Activated CD4-positive, CD25-positive, alpha-beta regulatory T cell treated with anti-CD3 and anti-CD28 coated beads, Interleukin-2, amount 50 U/mL, for 16 hours (primary cell): ENCODE data around the gene SLC12A5.
A peak's percentile ranks its signal among the peaks of the same experiment; 100 is the strongest.
"Not testable (repeated sequence)": the region's sequence is repeated elsewhere in the genome, so short reads cannot be mapped to it uniquely, and the experiment has no call there.

Source experiments
- DNase-seq: peaks from one replicate; pipeline ENCODE4 v3.0.0-alpha.2; 2020; ENCODE audit warnings: low read depth, low spot score

Gene SLC12A5

DNA sequence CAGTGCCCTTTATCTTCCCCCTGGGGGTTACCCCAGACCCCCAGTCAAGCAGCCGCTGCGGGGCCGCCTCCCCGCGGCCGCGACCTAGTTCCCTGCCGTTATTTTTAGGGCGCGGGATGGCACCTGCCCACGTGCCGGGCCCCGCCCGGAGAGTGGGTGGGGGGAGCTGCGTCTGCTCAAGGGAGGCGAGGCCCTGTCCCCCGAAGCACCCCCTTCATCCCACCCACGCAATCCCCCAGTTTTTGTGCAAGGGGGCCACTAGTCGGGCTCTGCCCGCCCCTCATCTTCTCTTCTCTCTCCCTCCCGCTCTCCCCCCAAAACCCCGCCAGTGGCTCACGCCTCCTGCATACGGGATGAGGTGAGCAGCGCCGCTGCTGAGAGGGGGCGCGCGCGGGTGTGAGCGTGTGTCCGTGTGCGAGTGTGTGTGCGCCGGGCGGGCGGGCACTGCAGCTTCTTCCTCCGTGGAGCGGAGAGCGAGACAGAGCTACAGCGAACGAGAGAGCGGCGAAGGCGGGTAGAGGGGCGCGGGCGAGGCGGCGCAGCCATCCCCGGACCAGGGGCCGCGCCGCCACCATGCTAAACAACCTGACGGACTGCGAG is at the start of gene SLC12A5:
Gene SLC12A5, plus strand, starts transcription at position 444 of the 600 bp plus-strand sequence. Its CDS starts 130 bp downstream, at position 574.
- DNase-seq: no peak

DNA sequence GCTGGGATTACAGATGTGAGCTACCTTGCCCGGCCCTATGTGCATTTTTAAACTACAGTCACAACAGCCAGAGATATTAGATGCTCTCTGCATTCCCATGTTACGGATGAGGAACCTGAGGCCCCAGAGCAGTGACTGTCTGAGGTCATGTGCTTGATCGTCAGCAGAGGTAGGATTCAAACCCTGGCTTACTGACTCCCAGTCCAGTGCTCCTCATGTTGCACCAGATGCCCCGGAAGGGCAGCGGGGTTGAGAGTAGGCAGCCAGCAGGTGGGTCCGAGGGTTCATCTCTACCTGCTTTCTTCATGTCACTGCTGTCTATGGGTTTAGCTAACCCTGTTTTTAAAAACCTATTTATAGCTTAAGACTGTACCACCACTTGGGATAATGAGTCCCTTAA is 47.8 kb upstream of the SLC12A5 start:
- no peak for DNase-seq

DNA sequence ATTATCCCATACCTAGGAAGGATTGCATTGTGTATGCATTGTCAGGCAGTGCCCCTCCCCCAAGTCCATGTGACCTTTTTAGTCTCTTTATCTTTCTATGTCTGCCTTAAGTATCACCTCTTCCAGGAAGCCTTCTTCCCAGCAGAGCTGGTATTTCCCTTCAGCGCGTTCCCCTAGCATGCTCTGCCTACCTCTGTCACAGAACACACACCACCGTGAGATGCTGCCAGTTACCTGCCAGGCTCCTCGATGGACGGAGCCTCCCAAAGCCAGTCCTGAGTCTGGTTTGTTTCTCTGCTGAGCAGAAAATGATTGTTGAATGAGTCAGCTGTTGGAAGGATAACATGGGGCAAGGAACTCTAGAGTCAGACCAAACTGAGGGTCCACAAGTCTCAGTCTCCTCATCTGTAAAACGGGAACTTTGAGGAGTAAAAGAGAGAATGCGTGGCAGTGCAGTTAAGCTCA is 45.7 kb upstream of the SLC12A5 start:
- DNase-seq: no peak

DNA sequence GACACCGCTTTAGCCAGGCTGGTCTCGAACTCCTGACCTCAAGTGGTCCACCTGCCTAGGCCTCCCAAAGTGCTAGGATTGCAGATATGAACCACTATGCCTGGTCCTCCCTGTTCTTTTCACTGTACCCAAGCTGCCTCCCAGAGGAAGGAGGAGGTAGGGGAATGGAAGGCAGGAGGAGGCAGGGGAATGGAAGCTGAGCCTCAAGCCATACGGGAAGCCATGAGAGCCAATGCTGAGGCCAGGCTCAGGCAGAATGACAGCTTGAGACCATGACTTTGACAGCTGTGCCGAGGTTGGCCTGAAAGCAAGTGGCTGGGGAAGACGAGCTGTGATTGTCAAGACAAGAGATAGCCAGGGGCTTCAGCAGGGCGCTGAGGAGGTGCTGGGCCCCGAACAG is 43.4 kb upstream of the SLC12A5 start:
- no peak for DNase-seq

DNA sequence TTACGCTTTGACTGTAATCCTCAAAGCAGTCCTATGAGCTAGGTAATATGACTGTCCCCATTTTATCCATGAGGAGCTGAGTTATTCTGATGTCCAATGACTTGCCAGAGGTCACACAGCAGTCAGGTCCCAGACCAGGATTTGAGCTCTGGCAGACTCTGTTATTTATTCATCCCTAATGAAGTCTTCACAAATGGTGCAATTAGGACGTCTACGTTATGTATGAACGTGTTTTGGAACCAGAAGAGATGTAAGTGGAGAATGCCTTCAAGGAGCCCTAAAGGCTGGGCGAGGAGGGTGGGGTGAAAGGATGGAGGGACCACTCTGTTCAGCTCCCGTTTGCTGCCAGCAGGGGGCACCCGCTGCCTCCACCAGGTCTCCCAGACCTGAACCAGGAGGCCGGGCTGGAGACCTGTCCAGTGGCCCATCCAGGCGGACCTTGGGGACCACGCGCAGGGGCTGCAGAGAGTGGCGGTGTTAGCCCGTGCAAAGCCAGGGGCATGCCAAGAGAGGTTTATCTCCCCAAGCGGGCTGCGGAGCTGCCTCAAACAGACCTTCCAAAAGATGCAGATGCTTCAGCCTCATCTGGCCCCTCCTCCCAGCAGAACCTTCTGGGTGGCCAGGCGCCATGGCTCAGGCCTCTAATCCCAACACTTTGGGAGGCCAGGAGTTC is 41.8 kb upstream of the SLC12A5 start:
- peak; percentile 56 for DNase-seq

DNA sequence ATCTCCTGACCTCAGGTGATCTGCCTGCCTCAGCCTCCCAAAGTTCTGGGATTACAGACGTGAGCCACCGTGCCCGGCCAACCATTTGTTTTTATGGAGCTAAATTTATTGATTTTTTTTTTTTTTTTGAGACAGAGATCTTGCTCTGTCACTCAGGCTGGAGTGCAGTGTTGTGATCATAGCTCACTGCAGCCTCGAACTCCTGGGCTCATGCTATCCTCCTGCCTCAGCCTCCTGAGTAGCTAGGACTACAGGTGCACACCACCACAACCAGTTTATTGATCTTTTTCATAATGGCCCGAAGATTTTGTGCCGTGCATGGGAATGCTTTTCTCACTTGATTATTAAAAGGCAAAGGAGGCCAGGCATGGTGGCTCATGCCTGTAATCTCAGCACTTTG is 40.2 kb upstream of the SLC12A5 start:
- DNase-seq: not testable (repeated sequence)

DNA sequence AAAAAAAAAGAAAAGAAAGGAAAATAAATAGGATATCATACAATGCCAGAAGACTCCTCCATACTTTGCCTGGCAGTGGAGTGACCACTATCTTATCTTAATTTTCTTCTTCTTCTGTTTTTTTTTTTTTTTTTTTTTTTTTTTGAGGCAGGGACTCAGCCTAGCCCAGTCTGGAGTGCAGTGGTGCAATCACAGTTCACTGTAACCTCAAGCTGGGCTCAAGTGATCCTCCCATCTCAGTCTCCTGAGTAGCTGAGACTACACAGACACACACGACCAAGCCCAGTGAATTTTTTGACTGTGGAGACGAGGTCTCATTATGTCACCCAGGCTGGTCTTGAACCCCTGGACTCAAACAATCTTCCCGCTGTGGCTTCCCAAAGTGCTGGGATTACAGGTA is 37.4 kb upstream of the SLC12A5 start:
- no peak for DNase-seq

DNA sequence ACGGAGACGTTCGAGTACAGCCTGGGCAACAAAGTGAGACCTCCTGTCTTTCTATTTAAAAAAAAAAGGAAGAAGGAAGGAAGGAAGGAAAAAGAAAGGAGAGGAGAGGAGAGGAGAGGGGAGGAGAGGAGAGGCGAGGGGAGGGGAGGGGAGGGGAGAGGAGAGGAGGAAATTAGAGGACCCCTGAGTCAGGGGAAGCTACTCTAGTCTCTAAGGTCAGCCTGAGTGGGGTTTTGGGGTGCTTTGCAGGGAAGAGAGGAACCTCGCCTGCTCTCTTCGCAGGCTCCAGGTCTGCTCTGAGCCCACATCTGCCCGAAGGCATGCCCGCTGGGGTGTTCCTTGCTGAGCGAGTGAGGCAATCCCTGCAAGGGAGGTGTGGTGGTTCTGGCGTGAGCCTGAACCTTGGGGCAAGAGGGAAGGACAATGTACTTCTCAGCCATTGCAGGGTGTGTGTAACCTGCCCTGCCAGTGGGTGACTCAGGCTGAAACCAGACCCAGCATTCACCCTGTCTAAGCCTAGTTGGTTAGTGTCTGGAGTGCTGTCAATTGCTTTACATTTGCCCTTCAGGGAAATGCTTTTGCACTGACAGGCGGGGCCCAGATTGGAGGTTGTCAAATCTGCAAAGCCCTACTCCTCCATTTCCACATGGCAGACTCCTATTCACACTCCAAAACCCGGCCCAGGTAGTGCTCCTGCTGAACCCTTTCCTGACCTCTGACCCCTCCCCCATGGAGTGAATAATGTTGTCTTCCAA is 35.6 kb upstream of the SLC12A5 start:
- no peak for DNase-seq

DNA sequence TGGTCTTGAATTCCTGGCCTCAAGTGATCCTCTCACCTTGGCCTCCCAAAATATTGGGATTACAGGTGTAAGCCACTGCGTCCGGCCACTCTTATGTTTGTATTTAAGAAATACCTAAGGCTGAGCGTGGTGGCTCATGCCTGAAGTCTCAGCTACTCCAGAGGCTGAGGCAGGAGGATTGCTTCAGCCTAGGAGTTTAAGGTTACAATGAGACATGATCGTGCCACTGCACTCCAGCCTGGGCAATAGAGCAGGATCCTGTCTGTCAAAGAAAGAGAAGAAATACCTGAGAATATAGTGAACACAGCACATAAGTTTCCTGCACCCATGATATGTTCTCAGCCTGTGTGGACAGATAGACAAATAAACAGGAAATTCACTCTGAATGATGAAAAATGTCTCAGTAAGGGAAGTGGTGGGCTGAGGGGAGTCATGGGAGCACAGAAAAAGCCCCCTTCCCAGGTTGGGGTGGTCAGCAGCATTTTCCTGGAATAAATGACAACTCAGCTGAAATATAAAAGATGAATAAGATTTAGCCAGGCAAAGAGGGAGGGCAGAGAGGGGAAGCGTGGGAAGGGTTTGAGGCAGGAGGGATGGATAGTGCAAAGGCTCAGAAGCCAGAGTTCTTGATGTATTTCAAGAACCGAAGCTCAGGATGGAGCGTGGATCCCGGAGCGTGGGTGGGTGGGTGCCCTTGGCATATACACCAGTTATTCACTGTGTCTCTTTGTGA is 34.1 kb upstream of the SLC12A5 start:
- no peak for DNase-seq

DNA sequence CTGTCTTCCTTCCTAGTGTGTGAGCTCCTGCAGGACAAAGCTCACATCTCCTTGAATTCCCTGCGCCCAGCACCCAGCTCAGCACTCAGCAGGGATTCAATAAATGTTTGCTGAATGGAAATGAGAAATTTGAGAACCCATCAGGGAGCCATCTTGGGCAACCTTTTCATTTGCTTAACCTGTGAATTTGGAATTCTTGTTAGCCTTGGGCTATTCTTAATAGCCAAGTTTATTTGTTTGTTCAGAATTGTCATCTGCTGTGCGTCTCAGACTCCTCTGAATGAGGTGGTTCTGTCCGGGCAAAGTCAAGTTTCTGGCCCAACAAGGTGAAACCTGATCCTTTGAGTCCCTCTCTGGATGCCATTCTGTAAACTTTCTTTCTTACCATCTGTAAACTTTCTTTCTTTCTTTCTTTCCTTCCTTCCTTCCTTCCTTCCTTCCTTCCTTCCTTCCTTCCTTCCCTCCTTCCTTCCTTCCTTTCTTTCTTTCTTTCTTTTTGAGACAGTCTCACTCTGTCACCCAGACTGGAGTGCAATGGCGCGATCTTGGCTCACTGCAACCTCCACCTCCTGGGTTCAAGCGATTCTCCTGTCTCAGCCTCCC is 33.4 kb upstream of the SLC12A5 start:
- DNase-seq: not testable (repeated sequence)

DNA sequence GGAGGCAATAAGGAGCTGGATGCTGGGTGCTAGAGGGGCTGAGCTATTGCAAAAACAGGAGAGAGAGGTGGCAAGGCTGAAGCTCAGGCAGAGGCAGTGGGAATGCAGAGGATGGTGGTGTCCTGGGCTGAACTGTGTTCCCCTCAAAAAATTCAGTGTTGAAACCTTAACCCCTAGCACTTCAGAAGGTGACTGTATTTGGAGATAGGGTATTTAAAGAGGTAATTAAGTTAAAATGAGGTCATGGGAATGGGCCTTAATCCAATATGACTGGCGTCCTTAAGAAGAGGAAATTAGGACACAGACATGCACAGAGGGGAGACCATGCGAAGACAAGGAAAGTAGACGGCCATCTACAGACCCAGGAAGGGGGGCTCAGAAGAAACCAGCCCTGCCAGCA is 31.8 kb upstream of the SLC12A5 start:
- DNase-seq: no peak

DNA sequence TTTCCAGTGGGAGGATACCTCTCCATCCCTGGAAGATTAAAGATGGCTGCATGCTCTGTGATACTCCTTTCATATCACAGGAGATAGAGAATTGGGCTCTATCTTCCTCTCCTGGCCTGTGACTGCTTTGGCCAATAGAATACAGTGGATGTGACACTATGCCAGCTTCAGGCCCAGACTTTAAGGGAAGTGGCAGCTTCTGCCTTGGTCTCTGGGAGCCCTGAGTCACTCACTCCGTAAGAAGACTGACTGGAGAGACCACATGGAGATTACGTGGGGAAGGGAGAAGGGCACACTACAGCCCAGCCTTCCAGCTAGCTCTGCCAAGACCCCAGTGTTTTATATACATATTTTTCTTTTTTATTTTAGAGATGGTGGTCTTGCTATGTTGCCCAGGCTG is 30.7 kb upstream of the SLC12A5 start:
- no peak for DNase-seq

DNA sequence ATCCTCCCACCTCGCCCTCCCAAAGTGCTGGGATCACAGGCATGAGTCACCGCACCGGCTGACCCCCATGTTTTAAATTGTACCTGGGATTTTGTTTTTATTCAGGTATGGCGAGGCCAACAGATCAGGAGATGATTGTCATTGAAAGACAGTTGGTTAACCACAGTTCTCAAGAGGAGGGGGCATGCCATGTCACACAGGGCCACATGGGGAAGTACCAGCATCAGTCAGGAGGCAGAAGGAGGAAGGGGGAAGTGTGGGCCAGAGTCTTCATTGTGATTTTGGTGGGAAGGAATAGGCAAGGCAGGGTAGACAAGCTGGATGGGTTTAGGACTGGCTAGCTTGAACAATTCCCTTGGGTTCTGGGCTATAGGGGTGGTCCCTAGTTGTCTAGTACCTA is 30.3 kb upstream of the SLC12A5 start:
- no peak for DNase-seq

DNA sequence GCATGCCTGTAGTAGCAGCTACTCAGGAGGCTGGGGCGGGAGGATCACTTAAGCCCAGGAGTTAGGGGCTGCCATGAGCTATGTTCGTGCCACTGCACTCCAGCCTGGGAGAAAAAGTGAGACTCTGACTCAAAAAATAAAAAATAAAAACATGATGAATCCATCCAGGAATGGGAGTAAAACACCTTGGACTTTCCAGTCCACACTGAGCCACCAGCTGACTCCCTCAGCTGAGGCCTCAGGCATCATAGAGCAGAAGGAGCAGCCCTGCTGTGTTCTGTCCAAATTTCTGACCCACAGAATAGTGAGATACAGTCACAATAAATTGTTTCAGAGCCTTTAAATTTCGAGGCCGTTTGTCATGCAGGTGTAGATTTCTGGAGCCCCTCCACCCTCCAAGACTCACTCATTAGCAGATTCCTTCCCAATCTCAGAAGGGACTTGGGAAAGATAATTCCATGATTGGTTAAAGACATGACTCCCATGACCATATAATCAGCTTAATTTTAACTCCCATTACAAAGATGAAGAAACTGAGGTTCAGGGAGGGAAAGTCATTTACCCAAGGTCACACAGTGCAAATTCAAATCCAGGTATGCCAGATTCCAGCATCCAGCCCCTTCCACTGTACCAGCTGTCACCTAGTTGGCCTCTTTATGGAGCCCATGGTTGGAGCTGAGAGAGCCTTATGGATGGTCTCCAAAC is 29.3 kb upstream of the SLC12A5 start:
- DNase-seq: no peak

DNA sequence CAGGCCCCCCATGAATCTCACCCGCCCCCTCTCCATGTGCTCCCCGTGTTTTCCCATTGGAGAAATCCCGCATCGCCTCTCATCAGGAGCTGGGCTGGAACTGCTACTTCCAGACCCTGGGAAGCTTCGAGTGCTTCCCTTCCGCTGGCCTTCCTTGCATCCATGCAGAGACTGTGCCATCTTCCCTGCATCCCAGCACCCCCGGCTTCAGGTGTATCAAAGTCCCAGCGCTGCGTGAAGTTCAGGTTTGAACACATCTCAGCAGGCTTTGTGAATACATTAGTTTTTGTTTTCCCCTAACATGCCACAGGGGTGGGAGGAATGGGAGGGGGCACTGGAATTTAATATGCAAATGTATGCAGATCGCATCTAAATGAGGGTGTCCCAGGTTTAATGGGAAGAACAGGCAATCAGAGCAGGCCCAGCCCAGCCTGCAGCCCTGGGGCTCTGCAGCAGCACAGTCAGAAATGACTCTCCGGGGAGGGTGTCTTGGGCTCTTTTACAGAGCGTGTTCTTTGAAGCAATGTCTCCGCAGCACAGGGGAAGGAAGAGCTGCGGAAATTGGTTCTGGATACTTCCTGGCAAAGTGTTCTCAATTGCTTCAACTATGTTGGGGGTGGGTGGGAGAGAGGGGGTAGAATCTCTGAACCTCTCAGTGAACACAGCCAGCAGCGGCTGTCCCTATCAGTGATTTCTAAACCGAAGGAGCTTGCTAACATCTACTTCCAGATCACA is 28.6 kb upstream of the SLC12A5 start:
- no peak for DNase-seq

DNA sequence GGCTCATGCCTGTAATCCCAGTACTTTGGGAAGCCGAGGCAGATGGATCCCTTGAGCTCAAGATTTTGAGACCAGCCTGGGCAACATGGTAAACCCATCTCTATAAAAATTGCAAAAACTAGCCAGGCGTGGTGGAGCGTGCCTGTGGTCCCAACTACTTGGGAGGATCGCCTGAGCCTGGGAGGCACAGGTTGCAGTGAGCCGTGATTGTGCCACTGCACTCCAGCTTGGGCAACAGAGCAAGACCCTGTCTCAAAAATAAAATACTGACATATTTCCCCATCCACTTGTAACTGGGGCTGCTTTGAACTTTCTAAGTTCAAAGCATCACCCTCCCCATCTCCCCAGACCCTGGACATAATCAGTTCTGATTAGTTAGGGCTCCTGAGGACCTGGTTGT is 27.5 kb upstream of the SLC12A5 start:
- DNase-seq: no peak

DNA sequence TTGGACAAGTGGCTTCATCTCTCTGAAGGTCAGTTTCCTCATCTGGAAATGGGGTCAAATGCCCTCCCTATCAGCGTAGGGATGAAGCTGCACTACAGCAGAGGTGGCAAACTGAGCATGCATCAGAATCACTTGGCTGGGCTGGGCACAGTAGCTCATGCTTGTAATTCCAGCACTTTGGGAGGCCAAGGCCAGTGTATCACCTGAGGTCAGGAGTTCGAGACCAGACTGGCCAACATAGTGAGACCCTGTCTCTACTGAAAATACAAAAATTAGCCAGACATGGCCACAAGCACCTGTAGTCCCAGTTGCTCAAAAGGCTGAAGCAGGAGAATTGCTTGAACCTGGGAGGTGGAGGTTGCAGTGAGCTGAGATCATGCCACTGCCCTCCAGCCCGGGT is 27.0 kb upstream of the SLC12A5 start:
- no peak for DNase-seq

DNA sequence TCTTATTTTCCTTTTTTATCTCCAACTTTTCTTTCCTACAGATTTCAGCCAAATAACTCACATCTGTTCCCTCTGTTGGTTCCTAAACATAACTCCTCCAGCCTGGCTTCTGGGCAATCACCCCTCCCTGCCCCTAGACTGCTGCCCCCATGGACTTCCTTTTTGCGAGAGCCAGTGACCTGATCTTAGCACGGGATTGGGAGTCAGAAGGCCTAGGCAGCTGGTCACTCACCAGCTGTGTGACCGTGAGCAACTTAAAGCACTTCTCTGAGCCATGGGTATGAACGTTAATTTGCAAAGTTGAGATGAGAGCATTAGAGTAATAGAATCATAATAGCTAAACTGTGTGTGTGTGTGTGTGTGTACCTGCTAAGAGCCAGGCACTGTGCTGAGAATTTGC is 24.8 kb upstream of the SLC12A5 start:
- no peak for DNase-seq

DNA sequence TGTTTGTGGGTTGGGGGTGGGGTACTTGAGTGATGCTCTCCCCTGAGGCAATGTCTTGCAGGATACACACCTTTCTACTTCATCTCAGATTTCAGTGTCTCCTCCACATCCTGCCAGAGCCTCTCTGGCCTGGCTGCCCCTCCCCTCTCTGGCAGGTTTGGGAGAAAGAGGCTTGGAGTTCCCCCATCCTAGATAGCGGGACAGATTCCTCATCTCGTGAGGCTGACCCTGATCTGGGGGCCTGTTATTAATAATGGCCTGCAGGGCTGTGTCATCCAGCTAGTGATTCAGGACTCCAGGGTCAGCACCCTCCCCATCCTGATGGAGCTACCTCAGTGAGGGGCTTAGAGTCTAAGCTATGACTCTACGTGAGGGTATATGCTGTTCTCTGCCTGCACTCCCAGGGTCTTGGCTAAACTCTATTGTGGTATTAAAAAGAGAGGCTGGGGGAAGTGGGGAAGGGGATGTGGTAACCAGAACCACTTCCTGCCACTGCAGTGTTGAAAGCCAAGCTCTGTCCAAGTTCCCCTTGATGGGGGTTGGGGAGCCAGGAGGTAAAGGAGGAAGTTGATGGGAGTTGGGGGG is 24.0 kb upstream of the SLC12A5 start:
- DNase-seq: no peak
